ENCODE data around the gene FASTKD1. TPM values are rescaled to one million over a fixed set of nuclear protein-coding genes. Genes with fewer than 3 reads are reported as not detected.

FASTKD1 gene
- polyA plus RNA-seq, 1 of the 3 experiments (the other 2 are of a cell fraction), result 8.7 TPM

GRCh38 chr2:169528271-169528701, 45.4 kb downstream of the FASTKD1 start (continued):
- no peak for TF ChIP-seq SIN3A (IDR thresholded peaks at IDR 0.05; ENCODE audit: borderline replicate concordance, low read depth, low read length)
- TF ChIP-seq FOSL2 (IDR thresholded peaks at IDR 0.05; ENCODE audit: borderline replicate concordance, low read depth), result no peak
- TF ChIP-seq NFIC (IDR thresholded peaks at IDR 0.05; ENCODE audit: borderline replicate concordance), result no peak
- no peak for TF ChIP-seq JUND (IDR thresholded peaks at IDR 0.05)

- CTCF ChIA-PET, result no interaction called here
These were observed 47.2 kb downstream of the FASTKD1 start for GRCh38 chr2:169526451-169526850.

GRCh38 chr2:169525434-169525833, 48.2 kb downstream of the FASTKD1 start:
- Histone ChIP-seq H3K9me3 (no peaks in the 10 kb centered on the region), H3K27ac (ENCODE audit: low read depth in 2 of 2, low read length in 1 of 2) (no peak overlapping the region), H3K9me2 (no peaks in the 10 kb centered on the region), H3K79me2 (ENCODE audit: insufficient read depth) (no peaks in the 10 kb centered on the region), H3K27me3 (ENCODE audit: insufficient read depth) (no peaks in the 10 kb centered on the region), H4K20me1 (ENCODE audit: insufficient read depth) (no peaks in the 10 kb centered on the region), H3K4me2 (no peak overlapping the region), H3K9ac (no peak overlapping the region), H2AFZ (ENCODE audit: low read depth) (no peak overlapping the region), H3F3A (replicated peaks; ENCODE audit: insufficient read depth) (peaks cover under 1% of the 10 kb centered on the region), H3K4me1 (ENCODE audit: control insufficient read depth in 1 of 2, insufficient read depth in 2 of 2, low read depth in 1 of 2, low read length in 1 of 2) (no peaks in the 10 kb centered on the region), H3K4me3 (ENCODE audit: low read depth in 2 of 2, low read length in 1 of 2) (no peak overlapping the region), H3K36me3 (replicated peaks in 1 of 2; ENCODE audit: control insufficient read depth in 1 of 2, insufficient read depth in 2 of 2, low read length in 1 of 2) (peaks cover 22 to 30% of the 10 kb centered on the region in 2 experiments)
- DNase-seq, result no peak
- WGBS (ENCODE audit: low lambda C conversion rate), result 93% methylated on average over 2 of the region's 2 CpGs
- POLR2A ChIA-PET, result no interaction called here
- CTCF ChIA-PET, result no interaction called here
- no peak for TF ChIP-seq NFIC (IDR thresholded peaks at IDR 0.05; ENCODE audit: borderline replicate concordance)
- no peak for TF ChIP-seq MAX (IDR thresholded peaks at IDR 0.05; ENCODE audit: low read depth)
- no peak for TF ChIP-seq NRF1 (IDR thresholded peaks at IDR 0.05; ENCODE audit: low read depth, low read length)
- no peak for TF ChIP-seq CTCF (IDR thresholded peaks at IDR 0.05)
- TF ChIP-seq JUND (IDR thresholded peaks at IDR 0.05), result no peak
- no peak for TF ChIP-seq MXI1 (IDR thresholded peaks at IDR 0.05; ENCODE audit: low read depth, low read length)
- TF ChIP-seq MEF2A (IDR thresholded peaks at IDR 0.05; ENCODE audit: borderline replicate concordance, low read depth), result no peak
- no peak for TF ChIP-seq USF1 (IDR thresholded peaks at IDR 0.05; ENCODE audit: borderline replicate concordance, low read depth)
- TF ChIP-seq ELF1 (IDR thresholded peaks at IDR 0.05), result no peak

More at GRCh38 chr2:169526451-169526850, 47.2 kb downstream of the FASTKD1 start:
- H3K4me1 ChIP-seq (ENCODE audit: control insufficient read depth in 1 of 2, insufficient read depth in 2 of 2, low read depth in 1 of 2, low read length in 1 of 2), result no peaks in the 10 kb centered on the region
- no peak overlapping the region for H3K27ac ChIP-seq (ENCODE audit: low read depth in 2 of 2, low read length in 1 of 2)
- no peaks in the 10 kb centered on the region for H3K27me3 ChIP-seq (ENCODE audit: insufficient read depth)
- no peak overlapping the region for H3K4me2 ChIP-seq
- no peaks in the 10 kb centered on the region for H3K9me2 ChIP-seq
- no peak overlapping the region for H3K9ac ChIP-seq
- H3K4me3 ChIP-seq (ENCODE audit: low read depth in 2 of 2, low read length in 1 of 2), result no peak overlapping the region
- H3K79me2 ChIP-seq (ENCODE audit: insufficient read depth), result no peaks in the 10 kb centered on the region
- H3K36me3 ChIP-seq (replicated peaks in 1 of 2; ENCODE audit: control insufficient read depth in 1 of 2, insufficient read depth in 2 of 2, low read length in 1 of 2), result peaks cover 31 to 36% of the 10 kb centered on the region in 2 experiments
- no peaks in the 10 kb centered on the region for H3K9me3 ChIP-seq
- POLR2A ChIA-PET, result no interaction called here
- H3F3A ChIP-seq (replicated peaks; ENCODE audit: insufficient read depth), result peaks cover 6% of the 10 kb centered on the region
- DNase-seq, result no peak
- no peaks in the 10 kb centered on the region for H4K20me1 ChIP-seq (ENCODE audit: insufficient read depth)
- H2AFZ ChIP-seq (ENCODE audit: low read depth), result no peak overlapping the region
- TF ChIP-seq GATA2 (CRISPR knock-in tag; IDR thresholded peaks at IDR 0.05), result no peak
- no peak for TF ChIP-seq NFIC (IDR thresholded peaks at IDR 0.05; ENCODE audit: borderline replicate concordance)
- no peak for TF ChIP-seq MXI1 (IDR thresholded peaks at IDR 0.05; ENCODE audit: low read depth, low read length)
- TF ChIP-seq PBX3 (IDR thresholded peaks at IDR 0.05), result no peak
- no peak for TF ChIP-seq CTCF (IDR thresholded peaks at IDR 0.05)
- TF ChIP-seq JUND (IDR thresholded peaks at IDR 0.05), result no peak
- TF ChIP-seq TEAD4 (IDR thresholded peaks at IDR 0.05; ENCODE audit: borderline replicate concordance, insufficient read depth), result no peak
- TF ChIP-seq RCOR1 (IDR thresholded peaks at IDR 0.05; ENCODE audit: low read length), result no peak

Measured in SK-N-SH (cell line).